Liver (tissue), 9 donors: ENCODE results near the gene FUOM. TPM values are rescaled to one million over a fixed set of nuclear protein-coding genes. Genes with fewer than 3 reads are reported as not detected.

Experiments used
- DNase-seq: peaks from one replicate; pipeline ENCODE4 v3.0.0-alpha.2; 2017; ENCODE audit warnings: low spot score
- H3K27ac ChIP-seq, 2 donors: one replicate each; pipeline ENCODE4 v1.7.0; 2013; ENCODE audit warnings: inconsistent platforms in 2 of 2, low read length in 2 of 2, control low read depth in 1 of 2, low read depth in 1 of 2, mild to moderate bottlenecking in 1 of 2
- H3K27me3 ChIP-seq, 4 donors: one replicate each; pipeline versions ENCODE4 v1.6.1 to v1.7.0; 2013; ENCODE audit warnings: low read length in 3 of 4, inconsistent platforms in 1 of 4, mild to moderate bottlenecking in 1 of 4, moderate library complexity in 1 of 4; ENCODE audit not compliant: control insufficient read depth in 4 of 4, insufficient read depth in 4 of 4
- H3K36me3 ChIP-seq, 4 donors: one replicate each; pipeline versions ENCODE4 v1.6.1 to v1.7.0; 2013; ENCODE audit warnings: low read length in 3 of 4, mild to moderate bottlenecking in 3 of 4, low read depth in 1 of 4, moderate library complexity in 1 of 4; ENCODE audit not compliant: control insufficient read depth in 4 of 4, insufficient read depth in 3 of 4
- H3K4me1 ChIP-seq, 4 donors: one replicate each; pipeline versions ENCODE4 v1.6.1 to v1.7.0; 2013; ENCODE audit warnings: low read length in 3 of 4, mild to moderate bottlenecking in 3 of 4, moderate library complexity in 1 of 4; ENCODE audit not compliant: control insufficient read depth in 4 of 4, insufficient read depth in 4 of 4
- H3K4me3 ChIP-seq, 3 donors: one replicate each; pipeline versions ENCODE4 v1.6.1 to v1.7.0; 2013; ENCODE audit warnings: low read length in 3 of 3, control low read depth in 1 of 3, low read depth in 1 of 3, mild to moderate bottlenecking in 1 of 3
- H3K9ac ChIP-seq, 2 donors: one replicate each; pipeline ENCODE4 v1.7.0; 2013; ENCODE audit warnings: low read length in 2 of 2, mild to moderate bottlenecking in 2 of 2, moderate library complexity in 2 of 2, control low read depth in 1 of 2, low read depth in 1 of 2
- H3K9me3 ChIP-seq, 4 donors: one replicate each; pipeline versions ENCODE4 v1.6.1 to v1.7.0; 2013; ENCODE audit warnings: low read length in 3 of 4; ENCODE audit not compliant: control insufficient read depth in 4 of 4
- EGR1 ChIP-seq, 2 donors: IDR thresholded peaks; 2 replicates each; pipeline ENCODE4 v1.6.1; 2016 to 2018; ENCODE audit warnings: antibody characterized with exemption in 2 of 2, low read depth in 2 of 2
- FOXA1 ChIP-seq: IDR thresholded peaks from 2 replicates; pipeline ENCODE4 v1.6.1; 2016; ENCODE audit warnings: antibody characterized with exemption
- FOXA2 ChIP-seq: IDR thresholded peaks from 2 replicates; pipeline ENCODE4 v1.6.1; 2016; ENCODE audit warnings: antibody characterized with exemption
- GABPA ChIP-seq, 2 donors: IDR thresholded peaks in 1 of 2; conservative IDR thresholded peaks in 1 of 2; 2 replicates each; pipeline ENCODE4 v1.6.1; 2016; ENCODE audit warnings: antibody characterized with exemption in 2 of 2, mild to moderate bottlenecking in 1 of 2, moderate library complexity in 1 of 2
- HNF4A ChIP-seq, 2 donors: conservative IDR thresholded peaks; 2 replicates each; pipeline ENCODE4 v1.6.1; 2016; ENCODE audit warnings: antibody characterized with exemption in 2 of 2, mild to moderate bottlenecking in 2 of 2
- HNF4G ChIP-seq: IDR thresholded peaks from 2 replicates; pipeline ENCODE4 v1.6.1; 2016; ENCODE audit warnings: antibody characterized with exemption
- JUND ChIP-seq, 2 donors: IDR thresholded peaks; 2 replicates each; pipeline ENCODE4 v1.6.1; 2016; ENCODE audit warnings: antibody characterized with exemption in 2 of 2
- MAX ChIP-seq: IDR thresholded peaks from 2 replicates; pipeline ENCODE4 v1.6.1; 2016; ENCODE audit warnings: antibody characterized with exemption
- RAD21 ChIP-seq, 2 donors: IDR thresholded peaks; 2 replicates each; pipeline ENCODE4 v1.6.1; 2016; ENCODE audit warnings: antibody characterized with exemption in 2 of 2, mild to moderate bottlenecking in 2 of 2
- REST ChIP-seq: IDR thresholded peaks from 2 replicates; pipeline ENCODE4 v1.6.1; 2016; ENCODE audit warnings: antibody characterized with exemption, mild to moderate bottlenecking
- SP1 ChIP-seq: IDR thresholded peaks from 2 replicates; pipeline ENCODE4 v1.6.1; 2018; ENCODE audit warnings: antibody characterized with exemption, mild to moderate bottlenecking
- TAF1 ChIP-seq: conservative IDR thresholded peaks from 2 replicates; pipeline ENCODE4 v1.6.1; 2016; ENCODE audit warnings: antibody characterized with exemption, mild to moderate bottlenecking
- YY1 ChIP-seq: IDR thresholded peaks from 2 replicates; pipeline ENCODE4 v1.6.1; 2016; ENCODE audit warnings: antibody characterized with exemption, mild to moderate bottlenecking
- ZBTB33 ChIP-seq: IDR thresholded peaks from 2 replicates; pipeline ENCODE4 v1.6.1; 2016; ENCODE audit warnings: antibody characterized with exemption
- WGBS: extraction: QIAGEN DNeasy Blood & Tissue Kit; methylation state at CpG from one replicate; pipeline ENCODE4 v1.1.7; 2013; 5-methylcytosine and 5-hydroxymethylcytosine counted together
- polyA plus RNA-seq, 2 donors: library from polyadenylated mRNA; stranded (reverse) in 1 of 2; unstranded in 1 of 2; fragments of 200-250 nt in 1 of 2; fragments of >200 nt in 1 of 2; fragmentation: Nextera tagmentation in 1 of 2; extraction: Ambion mirVana in 1 of 2; gene quantifications; one replicate each; pipeline versions ENCODE4 v1.2.1 to v1.2.3, GENCODE V29; 2013 to 2015
- total RNA-seq, 2 donors: library from RNA; depleted of rRNA; stranded (reverse); fragments of >200 nt; gene quantifications; one replicate each; pipeline ENCODE4 v1.2.3, GENCODE V29; 2014
- donor health status: healthy.
- donor health status: healthy.
- donor health status: healthy.
- donor health status: healthy.
- donor health status: healthy.

FUOM gene
- total and polyA plus RNA-seq, 4 donors: 24.3 to 194 (median 96.0) TPM

- no peak for DNase-seq
- Histone ChIP-seq H3K9ac (no peak overlapping the region), H3K4me1 (peaks cover 20 to 49% (median 33%) of the 10 kb centered on the region in 4 donors), H3K4me3 (no peak overlapping the region), H3K9me3 (no peaks in the 10 kb centered on the region), H3K36me3 (no peaks in the 10 kb centered on the region), H3K27ac (no peak overlapping the region), H3K27me3 (no peaks in the 10 kb centered on the region)
- no peak for TF ChIP-seq HNF4A (conservative IDR thresholded peaks at IDR 0.05)
- no peak for TF ChIP-seq YY1
- TF ChIP-seq ZBTB33: no peak
- no peak for TF ChIP-seq REST
- TF ChIP-seq HNF4G: no peak
- no peak for TF ChIP-seq FOXA2
- TF ChIP-seq TAF1: no peak
- TF ChIP-seq FOXA1: no peak
- TF ChIP-seq SP1: no peak
- TF ChIP-seq JUND (IDR thresholded peaks at IDR 0.05): no peak
- TF ChIP-seq GABPA (IDR thresholded peaks at IDR 0.05 in 1 of 2, conservative IDR thresholded peaks at IDR 0.05 in 1 of 2): no peak
- no peak for TF ChIP-seq RAD21 (IDR thresholded peaks at IDR 0.05)
- TF ChIP-seq MAX: no peak
- 60% methylated on average over 11 of the region's 11 CpGs for WGBS
These were observed 11.4 kb downstream of the FUOM start for GRCh38 chr10:133346413-133346812.

GRCh38 chr10:133344236-133344635 is 13.6 kb downstream of the FUOM start:
- Histone ChIP-seq H3K9me3 (no peaks in the 10 kb centered on the region), H3K27ac (no peak overlapping the region), H3K36me3 (no peaks in the 10 kb centered on the region), H3K27me3 (peaks cover 0 to 2% (median 0%) of the 10 kb centered on the region in 4 donors), H3K9ac (no peak overlapping the region), H3K4me3 (no peak overlapping the region), H3K4me1 (peaks cover 1 to 27% (median 16%) of the 10 kb centered on the region in 4 donors)
- DNase-seq: no peak
- TF ChIP-seq MAX (no peak), HNF4A (conservative IDR thresholded peaks at IDR 0.05) (no peak), FOXA2 (no peak), EGR1 (IDR thresholded peaks at IDR 0.05; ENCODE audit: low read depth in 2 of 2) (no peak), FOXA1 (no peak), JUND (IDR thresholded peaks at IDR 0.05) (no peak), SP1 (no peak), TAF1 (no peak), YY1 (no peak), RAD21 (IDR thresholded peaks at IDR 0.05) (no peak)
- 69% methylated on average over 5 of the region's 5 CpGs for WGBS
